OCI-LY3 (cell line): ENCODE measurements around the gene RING1.
A peak's percentile ranks its signal among the peaks of the same experiment; 100 is the strongest.

Experiments
- H2AFZ ChIP-seq: fragments of 200-600, 300-600 bp; shearing (Covaris generic); 2 replicates; pipeline ENCODE4 v1.6.0; 2014; ENCODE audit warnings: antibody characterized with exemption, low read depth, low read length
- H3K27ac ChIP-seq: fragments of 200-600, 300-600 bp; sonication (generic); 2 replicates; pipeline ENCODE4 v1.5.1; 2014; ENCODE audit warnings: mild to moderate bottlenecking, low read length, moderate library complexity, mixed read lengths
- H3K27me3 ChIP-seq: fragments of 200-600, 300-600 bp; sonication (generic); 2 replicates; pipeline ENCODE4 v1.6.1; 2014; ENCODE audit warnings: low read depth, low read length, mixed read lengths
- H3K36me3 ChIP-seq: fragments of 200-600, 300-600 bp; sonication (generic); replicated peaks from 2 replicates; pipeline ENCODE3; 2014; ENCODE audit warnings: low read depth, low read length, mixed read lengths
- H3K4me1 ChIP-seq: fragments of 300-600, 200-600 bp; sonication (generic); 2 replicates; pipeline ENCODE4 v1.6.1; 2014; ENCODE audit warnings: low read length, mixed read lengths
- H3K4me2 ChIP-seq: fragments of 200-600, 300-600 bp; sonication (generic); 2 replicates; pipeline ENCODE4 v1.6.1; 2014; ENCODE audit warnings: low read length, mixed read lengths
- H3K4me3 ChIP-seq: fragments of 300-600, 200-600 bp; sonication (generic); 2 replicates; pipeline ENCODE4 v1.5.1; 2014; ENCODE audit warnings: antibody characterized with exemption, mild to moderate bottlenecking, low read length, moderate library complexity
- H3K79me2 ChIP-seq: fragments of 300-600, 200-600 bp; shearing (Covaris generic); 2 replicates; pipeline ENCODE4 v1.6.1; 2014; ENCODE audit warnings: mild to moderate bottlenecking, low read length, mixed read lengths
- H3K9ac ChIP-seq: fragments of 300-600, 200-600 bp; shearing (Covaris generic); 2 replicates; pipeline ENCODE4 v1.6.0; 2014; ENCODE audit warnings: mild to moderate bottlenecking, low read length, moderate library complexity
- H3K9me3 ChIP-seq: fragments of 200-600, 300-600 bp; shearing (Covaris generic); 2 replicates; pipeline ENCODE4 v1.6.1; 2014; ENCODE audit warnings: low read length, mixed read lengths; ENCODE audit not compliant: insufficient read depth
- H4K20me1 ChIP-seq: fragments of 200-600, 300-600 bp; sonication (generic); 2 replicates; pipeline ENCODE4 v1.6.1; 2016; ENCODE audit warnings: low read length, mixed read lengths; ENCODE audit not compliant: insufficient read depth
- EZH2phosphoT487 ChIP-seq: fragments of 200-600 bp; shearing (Covaris generic); IDR thresholded peaks from 2 replicates; pipeline ENCODE4 v1.6.1; 2018; ENCODE audit warnings: antibody characterized with exemption, mixed run types, low read depth
- TF ChIP-seq, protein P1 (sequence below): fragments of 200-600, 300-600 bp; sonication (generic); IDR thresholded peaks from 2 replicates; pipeline ENCODE4 v1.5.1; 2014; ENCODE audit warnings: antibody characterized with exemption, low read length, low read depth

The RING1 gene

DNA sequence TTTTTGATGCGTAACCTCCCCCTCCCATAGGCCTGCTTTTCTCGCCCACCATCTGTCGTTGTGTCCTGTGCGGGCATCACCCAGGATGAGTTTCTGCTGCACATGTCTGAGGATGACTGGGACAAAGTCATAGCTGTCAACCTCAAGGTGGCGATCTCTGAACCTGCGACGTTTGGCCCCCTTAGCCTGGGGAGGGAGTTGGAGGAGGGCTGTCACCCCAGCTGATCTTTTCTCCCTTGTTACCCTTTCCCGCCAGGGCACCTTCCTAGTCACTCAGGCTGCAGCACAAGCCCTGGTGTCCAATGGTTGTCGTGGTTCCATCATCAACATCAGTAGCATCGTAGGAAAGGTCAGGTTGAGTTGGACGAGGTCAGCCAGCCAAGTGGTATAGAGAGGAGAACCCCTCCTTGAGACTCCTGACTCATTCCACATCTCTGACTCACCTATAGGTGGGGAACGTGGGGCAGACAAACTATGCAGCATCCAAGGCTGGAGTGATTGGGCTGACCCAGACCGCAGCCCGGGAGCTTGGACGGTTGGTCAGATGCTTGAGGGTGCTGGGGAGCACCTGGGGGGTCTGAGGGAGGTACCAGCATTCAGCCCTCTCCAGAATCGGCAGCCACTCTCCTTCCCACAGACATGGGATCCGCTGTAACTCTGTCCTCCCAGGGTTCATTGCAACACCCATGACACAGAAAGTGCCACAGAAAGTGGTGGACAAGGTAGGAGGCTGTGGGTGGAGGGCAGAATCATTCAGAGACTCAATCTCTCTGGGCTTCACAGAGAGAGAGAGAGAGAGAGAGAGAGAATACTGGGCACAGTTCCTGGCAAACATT is 2.9 kb upstream of the RING1 start:
- H3K4me1 ChIP-seq, result peaks cover 26% of the 10 kb centered on the region
- H3K36me3 ChIP-seq, result peaks cover 22% of the 10 kb centered on the region
- H4K20me1 ChIP-seq, result no peaks in the 10 kb centered on the region; the same call in 1 of the 2 replicates
- no peaks in the 10 kb centered on the region for H3K27me3 ChIP-seq
- no peaks in the 10 kb centered on the region for H3K9me3 ChIP-seq
- peak overlapping the region; percentile 95 for H3K9ac ChIP-seq
- peak overlapping the region; percentile 71 for H3K4me2 ChIP-seq
- H3K4me3 ChIP-seq, result peak overlapping the region; percentile 99
- peak overlapping the region; percentile 72 for H3K27ac ChIP-seq
- peaks cover 19% of the 10 kb centered on the region for H3K79me2 ChIP-seq
- no peak for TF ChIP-seq EZH2phosphoT487
- TF ChIP-seq, protein P1, sequence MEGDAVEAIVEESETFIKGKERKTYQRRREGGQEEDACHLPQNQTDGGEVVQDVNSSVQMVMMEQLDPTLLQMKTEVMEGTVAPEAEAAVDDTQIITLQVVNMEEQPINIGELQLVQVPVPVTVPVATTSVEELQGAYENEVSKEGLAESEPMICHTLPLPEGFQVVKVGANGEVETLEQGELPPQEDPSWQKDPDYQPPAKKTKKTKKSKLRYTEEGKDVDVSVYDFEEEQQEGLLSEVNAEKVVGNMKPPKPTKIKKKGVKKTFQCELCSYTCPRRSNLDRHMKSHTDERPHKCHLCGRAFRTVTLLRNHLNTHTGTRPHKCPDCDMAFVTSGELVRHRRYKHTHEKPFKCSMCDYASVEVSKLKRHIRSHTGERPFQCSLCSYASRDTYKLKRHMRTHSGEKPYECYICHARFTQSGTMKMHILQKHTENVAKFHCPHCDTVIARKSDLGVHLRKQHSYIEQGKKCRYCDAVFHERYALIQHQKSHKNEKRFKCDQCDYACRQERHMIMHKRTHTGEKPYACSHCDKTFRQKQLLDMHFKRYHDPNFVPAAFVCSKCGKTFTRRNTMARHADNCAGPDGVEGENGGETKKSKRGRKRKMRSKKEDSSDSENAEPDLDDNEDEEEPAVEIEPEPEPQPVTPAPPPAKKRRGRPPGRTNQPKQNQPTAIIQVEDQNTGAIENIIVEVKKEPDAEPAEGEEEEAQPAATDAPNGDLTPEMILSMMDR, result peak; percentile 38
- no peak overlapping the region for H2AFZ ChIP-seq

DNA sequence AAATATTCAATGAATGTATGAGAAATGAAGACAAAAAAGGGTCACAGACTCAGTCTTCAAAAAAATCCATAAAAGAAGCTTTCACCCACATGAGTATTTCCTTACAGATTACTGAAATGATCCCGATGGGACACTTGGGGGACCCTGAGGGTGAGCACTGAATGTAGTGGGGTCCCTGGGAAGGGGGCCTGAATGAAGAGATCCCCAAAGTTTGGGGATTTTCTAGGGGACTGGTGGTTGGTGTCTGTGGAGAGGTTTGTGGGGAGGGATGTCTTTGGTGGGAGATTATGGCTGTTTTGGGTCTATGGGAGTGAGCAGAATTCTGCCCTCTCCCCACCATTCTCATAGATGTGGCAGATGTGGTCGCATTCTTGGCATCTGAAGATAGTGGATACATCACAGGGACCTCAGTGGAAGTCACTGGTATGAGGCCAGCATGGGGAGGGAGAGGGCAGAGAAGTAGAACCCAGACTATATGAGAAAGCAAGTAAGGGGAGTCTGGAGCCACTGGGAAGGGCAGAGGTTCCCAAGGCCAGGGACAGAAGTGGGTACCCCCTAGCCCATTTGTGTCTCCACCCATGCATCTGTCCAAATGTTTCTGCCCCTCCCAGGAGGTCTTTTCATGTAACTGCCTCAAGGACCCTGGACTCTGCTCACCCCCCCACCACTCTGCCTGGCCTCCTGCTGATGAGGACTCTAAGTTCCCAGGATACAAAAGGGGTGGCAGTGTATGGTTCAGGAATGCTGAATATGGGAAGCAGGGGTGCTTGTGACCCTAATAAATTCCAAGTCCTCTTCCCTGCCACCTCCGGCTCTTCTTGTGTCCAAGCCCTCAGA is 2.1 kb upstream of the RING1 start:
- Histone ChIP-seq H2AFZ (no peak overlapping the region), H3K27ac (no peak overlapping the region), H3K4me1 (peaks cover 26% of the 10 kb centered on the region), H3K9ac (no peak overlapping the region), H3K36me3 (peaks cover 22% of the 10 kb centered on the region), H3K4me3 (no peak overlapping the region), H4K20me1 (no peaks in the 10 kb centered on the region; the same call in 1 of the 2 replicates), H3K4me2 (peak overlapping the region; percentile 71; the same call in 1 of the 2 replicates), H3K27me3 (no peaks in the 10 kb centered on the region), H3K9me3 (no peaks in the 10 kb centered on the region), H3K79me2 (peaks cover 13% of the 10 kb centered on the region)
- TF ChIP-seq, protein P1, result no peak
- TF ChIP-seq EZH2phosphoT487, result no peak

DNA sequence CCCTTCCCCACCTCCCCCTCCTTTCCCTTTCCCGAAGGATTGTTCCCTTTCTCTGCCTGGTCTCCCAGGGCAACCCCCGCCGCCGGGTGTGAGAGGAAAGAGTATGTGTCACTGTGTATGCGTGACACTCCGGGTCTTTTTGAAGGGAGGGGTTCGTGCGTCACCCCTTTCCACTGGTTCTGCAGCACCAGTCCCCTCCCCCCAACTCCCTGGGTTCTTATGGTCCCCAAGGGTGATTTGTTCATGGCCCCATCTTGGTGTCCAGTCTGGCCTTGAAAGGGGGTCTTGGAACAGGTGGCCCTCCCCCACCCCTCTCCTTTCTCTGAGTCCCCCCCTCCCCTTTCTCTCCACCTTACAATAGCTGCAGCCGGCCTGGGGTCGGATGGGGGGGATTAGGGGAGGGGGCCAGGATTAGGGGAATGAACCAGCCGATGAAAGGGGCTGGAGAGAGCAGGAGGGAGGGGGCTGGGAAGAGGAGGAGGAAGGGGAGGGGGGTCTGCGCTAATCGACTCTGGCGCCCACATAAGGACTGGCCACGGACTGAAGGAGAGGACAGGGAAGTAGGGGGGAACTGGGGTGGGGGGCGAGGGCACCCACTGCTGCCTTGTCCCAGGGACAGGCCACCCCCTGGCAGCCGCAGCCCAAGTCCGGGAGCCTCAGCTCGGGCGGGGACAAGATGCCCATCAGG is 1.3 kb upstream of the RING1 start:
- peaks cover 15% of the 10 kb centered on the region for H3K36me3 ChIP-seq
- TF ChIP-seq, protein P1, result no peak
- TF ChIP-seq EZH2phosphoT487, result no peak
- no peaks in the 10 kb centered on the region for H3K27me3 ChIP-seq
- H3K27ac ChIP-seq, result no peak overlapping the region
- H3K79me2 ChIP-seq, result peaks cover 6% of the 10 kb centered on the region
- H3K4me1 ChIP-seq, result peaks cover 18% of the 10 kb centered on the region
- no peaks in the 10 kb centered on the region for H3K9me3 ChIP-seq
- peak overlapping the region; percentile 96 for H3K4me3 ChIP-seq
- peak overlapping the region; percentile 96 for H3K4me2 ChIP-seq
- H4K20me1 ChIP-seq, result no peaks in the 10 kb centered on the region; the same call in 1 of the 2 replicates
- H3K9ac ChIP-seq, result peak overlapping the region; percentile 98
- H2AFZ ChIP-seq, result no peak overlapping the region
